Stimulated activated naive CD4-positive, alpha-beta T cell (primary cell): Measurements from ENCODE around the gene METTL26.
A peak's percentile ranks its signal among the peaks of the same experiment; 100 is the strongest.

ENCODE experiments used
- DNase-seq, 6 experiments: peaks; one replicate each; lab custom pipeline; 2025; lab: John Stamatoyannopoulos, UW

METTL26 gene

GRCh38 chr16:636206-637080, at the start of gene METTL26:
Gene METTL26 (minus strand): TSS chr16:636305. CDS start chr16:636290, 15 bp downstream.
- DNase-seq, result peak; percentile 86 to 99 (median 94)

- no peak for DNase-seq
These were observed 49.0 kb upstream of the METTL26 start for GRCh38 chr16:684961-685696.

GRCh38 chr16:684071-684794, 48.1 kb upstream of the METTL26 start, which contains the start of gene JMJD8:
Gene JMJD8 (minus strand): TSS chr16:684334. CDS start chr16:684319, 15 bp downstream.
- DNase-seq, result peak; percentile 85 to 95 (median 89)

GRCh38 chr16:683396-684070, 47.4 kb upstream of the METTL26 start:
- no peak for DNase-seq

- no peak for DNase-seq
These were observed 46.6 kb upstream of the METTL26 start for GRCh38 chr16:682493-683395.

- DNase-seq, result no peak
These were observed 45.8 kb upstream of the METTL26 start for GRCh38 chr16:681746-682427.

- no peak for DNase-seq
These were observed 45.1 kb upstream of the METTL26 start for GRCh38 chr16:680967-681745.

GRCh38 chr16:680625-680945, 44.5 kb upstream of the METTL26 start:
- DNase-seq, result no peak

GRCh38 chr16:679814-680624, 43.9 kb upstream of the METTL26 start, which contains the start of gene STUB1:
Gene STUB1 (plus strand): TSS chr16:680410. CDS start chr16:680526, 116 bp downstream.
- DNase-seq, result peak; percentile 75 to 96 (median 91)

- peak in 3 of 6 experiments; percentile 41 to 80 (median 62) for DNase-seq
These were observed 43.0 kb upstream of the METTL26 start for GRCh38 chr16:678858-679813.

GRCh38 chr16:678209-678857, 42.2 kb upstream of the METTL26 start:
- no peak for DNase-seq

GRCh38 chr16:677316-678190, 41.4 kb upstream of the METTL26 start:
- no peak for DNase-seq

GRCh38 chr16:676913-677312, 40.8 kb upstream of the METTL26 start:
- DNase-seq, result peak in 4 of 6 experiments; percentile 21 to 30 (median 24)

GRCh38 chr16:676565-676902, 40.4 kb upstream of the METTL26 start:
- no peak for DNase-seq

- no peak for DNase-seq
These were observed 39.9 kb upstream of the METTL26 start for GRCh38 chr16:675884-676564.
